WTC11 (cell line): ENCODE results near the gene LPAR2. TPM values are rescaled to one million over a fixed set of nuclear protein-coding genes. Genes with fewer than 3 reads are reported as not detected.

Experiments
- ATAC-seq: fragments of 200-7000 bp; cut with Tn5 transposase; 2 replicates; pipeline ENCODE4 v1.10.0; 2021; ENCODE audit warnings: mild to moderate bottlenecking, moderate library complexity
- CTCF ChIA-PET: fragments of 300-600 bp; sonication (Branson Sonifier 250); formaldehyde crosslinking; loops from one replicate; lab custom pipeline; 2021; ENCODE audit warnings: antibody characterized with exemption; lab: Charles Lee
- POLR2A ChIA-PET: fragments of 350-600 bp; sonication (Branson Sonifier 250); formaldehyde crosslinking; loops from one replicate; lab custom pipeline; 2021; ENCODE audit warnings: antibody characterized with exemption; lab: Charles Lee
- DNase-seq: peaks from one replicate; pipeline ENCODE4 v3.0.0; 2021; ENCODE audit warnings: low spot score
- H3K27ac Mint-ChIP-seq: 2 replicates; pipeline ENCODE4 v1.8.0; 2021; ENCODE audit warnings: mixed read lengths
- H3K27me3 Mint-ChIP-seq: 2 replicates; pipeline ENCODE4 v1.8.0; 2021; ENCODE audit warnings: low read depth, mild to moderate bottlenecking, moderate library complexity, mixed read lengths
- H3K36me3 Mint-ChIP-seq: 2 replicates; pipeline ENCODE4 v1.8.0; 2021; ENCODE audit warnings: mixed read lengths
- H3K4me1 Mint-ChIP-seq: 2 replicates; pipeline ENCODE4 v1.8.0; 2022; ENCODE audit warnings: mixed read lengths
- H3K4me3 Mint-ChIP-seq: 2 replicates; pipeline ENCODE4 v1.8.0; 2021; ENCODE audit warnings: mild to moderate bottlenecking, moderate library complexity, mixed read lengths
- H3K9me3 Mint-ChIP-seq: 2 replicates; pipeline ENCODE4 v1.8.0; 2021; ENCODE audit warnings: mixed read lengths
- CBFB ChIP-seq: sonication (generic); formaldehyde crosslinking; IDR thresholded peaks from 2 replicates; pipeline ENCODE4 v1.8.1; 2022; ENCODE audit warnings: mild to moderate bottlenecking, low read depth, missing genetic modification reagents
- FOXJ3 ChIP-seq: sonication (generic); formaldehyde crosslinking; IDR thresholded peaks from 2 replicates; pipeline ENCODE4 v1.9.0; 2021; ENCODE audit warnings: missing genetic modification reagents, mild to moderate bottlenecking, borderline replicate concordance
- JAZF1 ChIP-seq: fragments of 250-450 bp; sonication (Bioruptor Pico); IDR thresholded peaks from 2 replicates; pipeline ENCODE4 v1.9.0; 2021; ENCODE audit warnings: moderate library complexity, mild to moderate bottlenecking, inconsistent platforms
- NR2C2 ChIP-seq: sonication (generic); formaldehyde crosslinking; IDR thresholded peaks from 2 replicates; pipeline ENCODE4 v1.8.0; 2022; ENCODE audit warnings: mild to moderate bottlenecking, missing genetic modification reagents
- ZNF138 ChIP-seq: sonication (generic); formaldehyde crosslinking; conservative IDR thresholded peaks from 2 replicates; pipeline ENCODE4 v1.8.1; 2022; ENCODE audit warnings: mild to moderate bottlenecking, moderate library complexity, missing genetic modification reagents
- total RNA-seq: library from RNA; stranded (reverse); gene quantifications from 3 replicates; pipeline ENCODE4 v1.2.3, GENCODE V29; 2021
- TF ChIP-seq, protein P1 (sequence below): sonication (generic); formaldehyde crosslinking; IDR thresholded peaks from 2 replicates; pipeline ENCODE4 v1.8.0; 2022; ENCODE audit warnings: missing genetic modification reagents
- TF ChIP-seq, protein P2 (sequence below): sonication (generic); formaldehyde crosslinking; IDR thresholded peaks from 2 replicates; pipeline ENCODE4 v1.8.0; 2022; ENCODE audit warnings: mild to moderate bottlenecking, missing genetic modification reagents

LPAR2 gene
- total RNA-seq, 1 experiment from 2014 or later, result 44.5 TPM

DNA sequence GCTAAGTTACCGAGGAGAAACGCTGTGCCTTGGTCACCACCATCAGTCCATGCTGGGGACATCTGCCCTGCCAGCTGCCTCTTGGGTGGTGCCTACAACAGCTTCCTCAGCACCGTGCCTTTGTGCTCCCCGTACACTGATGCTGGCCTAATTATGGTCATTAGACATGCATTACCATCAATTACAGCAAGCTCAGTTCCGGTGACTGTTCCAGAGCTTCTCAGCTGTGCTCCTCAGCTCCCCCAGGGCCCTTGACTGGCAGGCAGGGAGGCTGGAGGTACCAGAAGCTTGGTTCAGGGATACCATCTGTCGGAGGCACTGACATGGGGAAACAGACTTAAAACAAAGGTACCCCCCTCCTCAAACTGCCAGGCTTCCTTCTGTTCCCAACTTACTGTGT, 49.8 kb downstream of the LPAR2 start:
- Mint-ChIP-seq H3K27me3 (no peaks in the 10 kb centered on the region; the same call in 1 of the 2 replicates), H3K36me3 (no peaks in the 10 kb centered on the region), H3K9me3 (no peaks in the 10 kb centered on the region), H3K4me3 (no peak overlapping the region), H3K27ac (no peak overlapping the region), H3K4me1 (peaks cover 7% of the 10 kb centered on the region)
- no peak for DNase-seq
- ChIA-PET CTCF (interaction anchor here (1.1 to 3.0 kb wide), 2 partner anchors 24 to 66 kb away, joined by 4 to 11 read pairs; no protein-coding TSS in a partner anchor), POLR2A (interaction anchor here (0.6 kb wide), 1 partner anchor 31 kb away, joined by 3 read pairs; no protein-coding TSS in a partner anchor)
- no peak for ATAC-seq
- TF ChIP-seq JAZF1 (CRISPR knock-in tag), result no peak
- no peak for TF ChIP-seq FOXJ3
- no peak for TF ChIP-seq ZNF138 (CRISPR knock-in tag)

DNA sequence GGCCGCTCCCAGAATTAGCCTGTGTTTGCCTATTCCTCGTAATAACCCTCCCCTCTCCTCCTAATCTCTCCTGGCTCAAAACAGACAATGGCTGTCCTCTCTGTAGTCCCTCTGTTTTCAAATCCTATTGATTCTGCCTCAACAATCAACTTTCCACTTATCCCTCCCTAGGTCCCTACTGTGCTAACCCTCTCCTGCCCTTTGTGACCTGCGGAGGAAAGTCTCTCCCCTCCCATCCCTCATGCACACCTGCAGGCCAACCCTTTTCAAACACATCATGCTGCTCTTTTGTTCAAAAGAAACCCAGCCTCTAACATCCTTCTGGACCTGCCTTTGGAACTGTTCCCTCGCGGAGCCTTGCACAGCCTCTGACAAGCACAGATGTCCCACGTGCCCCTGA, 52.6 kb downstream of the LPAR2 start:
- ChIA-PET POLR2A (no interaction called here), CTCF (interaction anchor here (1.5 to 1.8 kb wide), 2 partner anchors 22 to 43 kb away, joined by 3 to 4 read pairs; no protein-coding TSS in a partner anchor)
- Mint-ChIP-seq H3K27ac (no peak overlapping the region), H3K36me3 (no peaks in the 10 kb centered on the region), H3K4me1 (peaks cover 7% of the 10 kb centered on the region), H3K27me3 (no peaks in the 10 kb centered on the region; the same call in 1 of the 2 replicates), H3K9me3 (no peaks in the 10 kb centered on the region), H3K4me3 (no peak overlapping the region)
- DNase-seq, result no peak
- ATAC-seq, result peak; percentile 81
- TF ChIP-seq NR2C2 (CRISPR knock-in tag) (no peak), CBFB (CRISPR knock-in tag) (no peak)
- TF ChIP-seq, protein P1, sequence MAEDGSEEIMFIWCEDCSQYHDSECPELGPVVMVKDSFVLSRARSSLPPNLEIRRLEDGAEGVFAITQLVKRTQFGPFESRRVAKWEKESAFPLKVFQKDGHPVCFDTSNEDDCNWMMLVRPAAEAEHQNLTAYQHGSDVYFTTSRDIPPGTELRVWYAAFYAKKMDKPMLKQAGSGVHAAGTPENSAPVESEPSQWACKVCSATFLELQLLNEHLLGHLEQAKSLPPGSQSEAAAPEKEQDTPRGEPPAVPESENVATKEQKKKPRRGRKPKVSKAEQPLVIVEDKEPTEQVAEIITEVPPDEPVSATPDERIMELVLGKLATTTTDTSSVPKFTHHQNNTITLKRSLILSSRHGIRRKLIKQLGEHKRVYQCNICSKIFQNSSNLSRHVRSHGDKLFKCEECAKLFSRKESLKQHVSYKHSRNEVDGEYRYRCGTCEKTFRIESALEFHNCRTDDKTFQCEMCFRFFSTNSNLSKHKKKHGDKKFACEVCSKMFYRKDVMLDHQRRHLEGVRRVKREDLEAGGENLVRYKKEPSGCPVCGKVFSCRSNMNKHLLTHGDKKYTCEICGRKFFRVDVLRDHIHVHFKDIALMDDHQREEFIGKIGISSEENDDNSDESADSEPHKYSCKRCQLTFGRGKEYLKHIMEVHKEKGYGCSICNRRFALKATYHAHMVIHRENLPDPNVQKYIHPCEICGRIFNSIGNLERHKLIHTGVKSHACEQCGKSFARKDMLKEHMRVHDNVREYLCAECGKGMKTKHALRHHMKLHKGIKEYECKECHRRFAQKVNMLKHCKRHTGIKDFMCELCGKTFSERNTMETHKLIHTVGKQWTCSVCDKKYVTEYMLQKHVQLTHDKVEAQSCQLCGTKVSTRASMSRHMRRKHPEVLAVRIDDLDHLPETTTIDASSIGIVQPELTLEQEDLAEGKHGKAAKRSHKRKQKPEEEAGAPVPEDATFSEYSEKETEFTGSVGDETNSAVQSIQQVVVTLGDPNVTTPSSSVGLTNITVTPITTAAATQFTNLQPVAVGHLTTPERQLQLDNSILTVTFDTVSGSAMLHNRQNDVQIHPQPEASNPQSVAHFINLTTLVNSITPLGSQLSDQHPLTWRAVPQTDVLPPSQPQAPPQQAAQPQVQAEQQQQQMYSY, result no peak
- TF ChIP-seq, protein P2, sequence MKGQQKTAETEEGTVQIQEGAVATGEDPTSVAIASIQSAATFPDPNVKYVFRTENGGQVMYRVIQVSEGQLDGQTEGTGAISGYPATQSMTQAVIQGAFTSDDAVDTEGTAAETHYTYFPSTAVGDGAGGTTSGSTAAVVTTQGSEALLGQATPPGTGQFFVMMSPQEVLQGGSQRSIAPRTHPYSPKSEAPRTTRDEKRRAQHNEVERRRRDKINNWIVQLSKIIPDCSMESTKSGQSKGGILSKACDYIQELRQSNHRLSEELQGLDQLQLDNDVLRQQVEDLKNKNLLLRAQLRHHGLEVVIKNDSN (CRISPR knock-in tag), result no peak

Other genes starting within 250 kb of the LPAR2 start
- gene GATAD2A, start 222.5 kb downstream of the LPAR2 start, total RNA-seq, result 186 to 209 TPM (median 189 TPM) in 3 replicates
- 4.7 to 7.8 TPM (median 7.7 TPM) in 3 replicates for gene TSSK6, start 112.7 kb downstream of the LPAR2 start, total RNA-seq
- gene NDUFA13, start 112.0 kb downstream of the LPAR2 start, total RNA-seq, result 519 to 568 TPM (median 552 TPM) in 3 replicates
- gene YJEFN3, start 99.3 kb downstream of the LPAR2 start, total RNA-seq, result 10.2 to 11.9 TPM (median 11.1 TPM) in 3 replicates
- gene CILP2, start 90.0 kb downstream of the LPAR2 start, total RNA-seq, result 7.9 to 10.6 TPM (median 10.1 TPM) in 3 replicates
- gene PBX4, start 9.5 kb downstream of the LPAR2 start, total RNA-seq, result 3.2 to 4.5 TPM (median 3.5 TPM) in 3 replicates
- gene GMIP, start 15.4 kb upstream of the LPAR2 start, total RNA-seq, result 19.8 to 23.0 TPM (median 21.9 TPM) in 3 replicates
- 63.4 to 82.6 TPM (median 64.3 TPM) in 3 replicates for gene ATP13A1, start 35.5 kb upstream of the LPAR2 start, total RNA-seq
- gene ZNF101, start 40.6 kb upstream of the LPAR2 start, total RNA-seq, result 51.3 to 54.0 TPM (median 51.4 TPM) in 3 replicates
- gene ZNF14, start 104.9 kb upstream of the LPAR2 start, total RNA-seq, result 5.7 to 6.6 TPM (median 6.6 TPM) in 3 replicates
- 15.7 to 20.8 TPM (median 17.9 TPM) in 3 replicates for gene ZNF506, start 193.5 kb upstream of the LPAR2 start, total RNA-seq
- gene ZNF253, start 237.7 kb upstream of the LPAR2 start, total RNA-seq, result 31.9 to 43.6 TPM (median 37.0 TPM) in 3 replicates